ENCODE data around the gene FSIP2.

FSIP2 gene

DNA sequence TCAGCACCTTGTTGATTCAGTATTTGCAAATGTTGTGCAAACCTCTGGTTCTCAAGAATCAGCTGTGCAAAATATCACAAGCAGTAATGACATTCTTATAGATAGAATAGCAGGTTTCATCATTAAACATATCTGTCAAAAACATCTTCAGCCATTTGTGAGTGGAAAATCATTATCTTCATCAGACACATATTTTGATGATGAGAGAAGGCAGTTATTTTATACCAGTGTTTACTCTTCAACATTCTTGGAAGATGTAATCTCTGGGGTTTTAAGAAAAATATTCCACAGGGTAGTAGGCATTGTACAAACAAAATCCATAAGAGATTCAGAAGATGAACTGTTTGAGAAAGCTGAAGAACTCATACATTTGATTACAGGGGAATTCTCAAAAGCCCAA lies 64.3 kb downstream of the FSIP2 start:
- Histone ChIP-seq H3K36me3 (ENCODE audit: low read depth) (no peaks in the 10 kb centered on the region), H3K4me3 (ENCODE audit: severe bottlenecking) (no peak overlapping the region), H3K4me1 (ENCODE audit: insufficient read depth, poor library complexity, severe bottlenecking) (no peaks in the 10 kb centered on the region), H3K27ac (ENCODE audit: poor library complexity, severe bottlenecking) (no peak overlapping the region), H3K27me3 (ENCODE audit: insufficient read depth, poor library complexity, severe bottlenecking) (no peaks in the 10 kb centered on the region), H3K9me3 (ENCODE audit: severe bottlenecking) (no peaks in the 10 kb centered on the region)
- ATAC-seq (ENCODE audit: low read depth), result no peak
- no peak for DNase-seq (ENCODE audit: low spot score)
- TF ChIP-seq, protein P1, sequence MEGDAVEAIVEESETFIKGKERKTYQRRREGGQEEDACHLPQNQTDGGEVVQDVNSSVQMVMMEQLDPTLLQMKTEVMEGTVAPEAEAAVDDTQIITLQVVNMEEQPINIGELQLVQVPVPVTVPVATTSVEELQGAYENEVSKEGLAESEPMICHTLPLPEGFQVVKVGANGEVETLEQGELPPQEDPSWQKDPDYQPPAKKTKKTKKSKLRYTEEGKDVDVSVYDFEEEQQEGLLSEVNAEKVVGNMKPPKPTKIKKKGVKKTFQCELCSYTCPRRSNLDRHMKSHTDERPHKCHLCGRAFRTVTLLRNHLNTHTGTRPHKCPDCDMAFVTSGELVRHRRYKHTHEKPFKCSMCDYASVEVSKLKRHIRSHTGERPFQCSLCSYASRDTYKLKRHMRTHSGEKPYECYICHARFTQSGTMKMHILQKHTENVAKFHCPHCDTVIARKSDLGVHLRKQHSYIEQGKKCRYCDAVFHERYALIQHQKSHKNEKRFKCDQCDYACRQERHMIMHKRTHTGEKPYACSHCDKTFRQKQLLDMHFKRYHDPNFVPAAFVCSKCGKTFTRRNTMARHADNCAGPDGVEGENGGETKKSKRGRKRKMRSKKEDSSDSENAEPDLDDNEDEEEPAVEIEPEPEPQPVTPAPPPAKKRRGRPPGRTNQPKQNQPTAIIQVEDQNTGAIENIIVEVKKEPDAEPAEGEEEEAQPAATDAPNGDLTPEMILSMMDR (IDR thresholded peaks at IDR 0.05; ENCODE audit: poor library complexity, severe bottlenecking), result no peak

DNA sequence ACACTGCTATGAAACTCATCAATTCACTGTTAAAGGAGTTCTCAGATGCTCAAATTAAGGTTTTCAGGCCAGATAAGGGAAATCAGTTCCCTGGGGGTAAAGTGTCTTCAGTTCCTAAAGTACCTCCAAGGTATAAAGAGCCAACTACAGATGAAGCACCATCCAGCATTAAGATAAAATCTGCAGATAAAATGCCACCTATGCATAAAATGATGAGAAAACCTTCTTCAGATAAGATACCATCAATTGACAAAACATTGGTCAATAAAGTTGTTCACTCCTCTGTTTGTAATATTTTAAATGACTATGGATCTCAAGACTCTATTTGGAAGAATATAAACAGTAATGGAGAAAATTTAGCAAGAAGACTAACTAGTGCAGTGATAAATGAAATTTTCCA lies 68.2 kb downstream of the FSIP2 start:
- no peaks in the 10 kb centered on the region for H3K27me3 ChIP-seq (ENCODE audit: insufficient read depth, poor library complexity, severe bottlenecking)
- ATAC-seq (ENCODE audit: low read depth), result no peak
- no peaks in the 10 kb centered on the region for H3K9me3 ChIP-seq (ENCODE audit: severe bottlenecking)
- DNase-seq (ENCODE audit: low spot score), result no peak
- H3K36me3 ChIP-seq (ENCODE audit: low read depth), result no peaks in the 10 kb centered on the region
- no peak overlapping the region for H3K27ac ChIP-seq (ENCODE audit: poor library complexity, severe bottlenecking)
- H3K4me3 ChIP-seq (ENCODE audit: severe bottlenecking), result no peak overlapping the region
- TF ChIP-seq, protein P1 (IDR thresholded peaks at IDR 0.05; ENCODE audit: poor library complexity, severe bottlenecking), result no peak
- no peaks in the 10 kb centered on the region for H3K4me1 ChIP-seq (ENCODE audit: insufficient read depth, poor library complexity, severe bottlenecking)

DNA sequence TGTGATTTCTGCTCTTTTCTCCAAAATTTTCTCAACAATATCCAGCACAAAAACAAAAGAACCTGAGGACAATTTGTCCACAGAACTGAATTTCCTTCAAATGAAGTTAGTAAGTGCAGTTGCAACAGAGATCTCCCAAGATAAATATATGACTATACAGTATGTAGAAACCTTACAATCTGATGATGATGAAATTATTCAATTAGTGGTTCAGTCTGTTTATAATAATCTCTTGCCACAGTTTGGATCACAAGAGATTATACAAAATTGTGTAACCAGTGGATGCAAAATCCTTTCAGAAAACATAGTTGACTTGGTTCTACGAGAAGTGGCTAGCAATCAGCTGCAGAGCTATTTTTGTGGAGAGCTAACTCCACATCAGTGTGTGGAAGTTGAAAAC lies 68.7 kb downstream of the FSIP2 start:
- Histone ChIP-seq H3K4me3 (ENCODE audit: severe bottlenecking) (no peak overlapping the region), H3K4me1 (ENCODE audit: insufficient read depth, poor library complexity, severe bottlenecking) (no peaks in the 10 kb centered on the region), H3K9me3 (ENCODE audit: severe bottlenecking) (no peaks in the 10 kb centered on the region), H3K27me3 (ENCODE audit: insufficient read depth, poor library complexity, severe bottlenecking) (no peaks in the 10 kb centered on the region), H3K36me3 (ENCODE audit: low read depth) (no peaks in the 10 kb centered on the region), H3K27ac (ENCODE audit: poor library complexity, severe bottlenecking) (no peak overlapping the region)
- TF ChIP-seq, protein P1 (IDR thresholded peaks at IDR 0.05; ENCODE audit: poor library complexity, severe bottlenecking), result no peak
- DNase-seq (ENCODE audit: low spot score) (no peak), ATAC-seq (ENCODE audit: low read depth) (no peak)

DNA sequence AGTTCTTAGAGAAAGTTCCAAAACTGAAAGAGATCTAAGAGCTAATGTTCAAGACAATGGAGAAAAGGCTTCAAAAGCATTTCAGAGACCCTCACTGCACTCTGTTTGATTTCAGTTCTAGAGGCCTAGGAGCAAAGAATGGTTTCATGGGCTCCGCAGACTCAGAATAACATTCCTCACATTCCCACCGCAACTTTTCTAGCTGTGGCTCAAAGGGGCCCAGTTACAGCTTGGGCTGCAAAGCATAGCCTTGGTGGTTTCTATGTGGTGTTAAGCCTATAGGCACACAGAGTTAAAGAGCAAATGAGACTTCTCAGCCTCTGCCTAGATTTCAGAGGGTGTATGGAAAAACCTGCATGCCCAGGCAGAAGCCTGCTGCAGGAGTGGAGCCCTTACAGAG lies 73.0 kb downstream of the FSIP2 start:
- H3K27me3 ChIP-seq (ENCODE audit: insufficient read depth, poor library complexity, severe bottlenecking), result no peaks in the 10 kb centered on the region
- no peaks in the 10 kb centered on the region for H3K9me3 ChIP-seq (ENCODE audit: severe bottlenecking)
- ATAC-seq (ENCODE audit: low read depth), result no peak
- TF ChIP-seq, protein P1 (IDR thresholded peaks at IDR 0.05; ENCODE audit: poor library complexity, severe bottlenecking), result no peak
- H3K4me1 ChIP-seq (ENCODE audit: insufficient read depth, poor library complexity, severe bottlenecking), result no peaks in the 10 kb centered on the region
- no peak for DNase-seq (ENCODE audit: low spot score)
- no peaks in the 10 kb centered on the region for H3K36me3 ChIP-seq (ENCODE audit: low read depth)
- H3K4me3 ChIP-seq (ENCODE audit: severe bottlenecking), result no peak overlapping the region
- no peak overlapping the region for H3K27ac ChIP-seq (ENCODE audit: poor library complexity, severe bottlenecking)

DNA sequence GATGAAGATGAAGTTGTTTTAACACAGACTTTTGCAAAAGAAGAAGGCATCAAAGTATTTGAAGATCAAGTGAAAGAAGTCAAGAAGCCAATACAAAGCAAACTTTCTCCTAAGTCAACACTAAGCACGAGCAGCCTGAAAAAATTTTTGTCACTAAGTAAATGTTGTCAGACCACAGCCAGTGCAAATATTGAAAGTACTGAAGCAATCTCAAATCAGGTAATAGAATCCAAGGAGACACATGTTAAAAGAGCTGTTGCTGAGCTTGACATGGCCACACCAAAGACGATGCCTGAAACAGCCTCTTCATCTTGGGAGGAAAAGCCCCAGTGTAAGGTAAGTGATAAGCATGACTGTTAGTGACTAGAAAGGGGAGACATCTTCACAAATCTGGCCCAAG lies 75.1 kb downstream of the FSIP2 start:
- Histone ChIP-seq H3K4me1 (ENCODE audit: insufficient read depth, poor library complexity, severe bottlenecking) (no peaks in the 10 kb centered on the region), H3K27ac (ENCODE audit: poor library complexity, severe bottlenecking) (no peak overlapping the region), H3K9me3 (ENCODE audit: severe bottlenecking) (peaks cover 3% of the 10 kb centered on the region), H3K27me3 (ENCODE audit: insufficient read depth, poor library complexity, severe bottlenecking) (no peaks in the 10 kb centered on the region), H3K36me3 (ENCODE audit: low read depth) (no peaks in the 10 kb centered on the region), H3K4me3 (ENCODE audit: severe bottlenecking) (no peak overlapping the region)
- ATAC-seq (ENCODE audit: low read depth) (no peak), DNase-seq (ENCODE audit: low spot score) (no peak)
- TF ChIP-seq, protein P1 (IDR thresholded peaks at IDR 0.05; ENCODE audit: poor library complexity, severe bottlenecking), result no peak

All from RWPE2 (cell line).